Measurements from ENCODE around the gene SLC22A16. TPM values are rescaled to one million over a fixed set of nuclear protein-coding genes. Genes with fewer than 3 reads are reported as not detected.

The SLC22A16 gene
- total and polyA plus RNA-seq, 2 of the 13 experiments (the other 11 are each of a cell fraction or from before 2014, with no cell fraction given), result 0.04 TPM; not detected in 1

GRCh38 chr6:110523451-110524021 is 47.1 kb upstream of the SLC22A16 start:
- Histone ChIP-seq H3K79me2 (ENCODE audit: insufficient read depth, low read length) (no peaks in the 10 kb centered on the region), H3K9me3 (ENCODE audit: low read length) (no peaks in the 10 kb centered on the region), H3K4me1 (ENCODE audit: insufficient read depth, low read length) (peaks cover 43% of the 10 kb centered on the region), H3K27ac (ENCODE audit: extremely low read length, insufficient read depth, low read length) (no peak overlapping the region), H3K27me3 (ENCODE audit: control insufficient read depth in 1 of 2, insufficient read depth in 2 of 2, low read length in 2 of 2) (no peaks in the 10 kb centered on the region), H3K9ac (ENCODE audit: insufficient read depth, low read depth, low read length) (no peak overlapping the region), H3K4me2 (ENCODE audit: low read depth, low read length) (no peak overlapping the region), H2AFZ (ENCODE audit: low read length) (no peak overlapping the region), H3K4me3 (replicated peaks in 1 of 3; ENCODE audit: insufficient read depth in 1 of 3, low read depth in 2 of 3, low read length in 3 of 3) (no peak overlapping the region), H3K36me3 (replicated peaks in 1 of 2; ENCODE audit: control insufficient read depth in 1 of 2, insufficient read depth in 2 of 2, low read length in 2 of 2) (no peaks in the 10 kb centered on the region), H4K20me1 (ENCODE audit: insufficient read depth, low read length) (no peaks in the 10 kb centered on the region)
- intact Hi-C loops (cut with micrococcal nuclease; ENCODE audit: unreplicated experiment), result loop anchor here (10.0 kb wide), 2 partner anchors 71 to 131 kb away; no protein-coding TSS in a partner anchor
- BruUV-seq (replicated peaks), result no TSS peak
- 57% methylated on average over 4 of the region's 4 CpGs for WGBS (ENCODE audit: low lambda C conversion rate)
- POLR2A ChIA-PET, result no interaction called here
- FAIRE-seq, result no peak
- TF ChIP-seq NR2F6 (IDR thresholded peaks at IDR 0.05), result no peak
- no peak for TF ChIP-seq NR2F6 (CRISPR knock-in tag; IDR thresholded peaks at IDR 0.05)
- in situ Hi-C loops (cut with HindIII; ENCODE audit: extremely low pct_ligation_motif_present, low pct_unique_long_range_greater_than_20kb), result loop anchor here (10.0 kb wide), 1 partner anchor 471 kb away; no protein-coding TSS in a partner anchor
- ATAC-seq, result no peak
- CTCF ChIA-PET (ENCODE audit: low intra/inter-chr PET ratio, low total read pairs), result no interaction called here
- no peak for DNase-seq (ENCODE audit: low spot score)

DNA sequence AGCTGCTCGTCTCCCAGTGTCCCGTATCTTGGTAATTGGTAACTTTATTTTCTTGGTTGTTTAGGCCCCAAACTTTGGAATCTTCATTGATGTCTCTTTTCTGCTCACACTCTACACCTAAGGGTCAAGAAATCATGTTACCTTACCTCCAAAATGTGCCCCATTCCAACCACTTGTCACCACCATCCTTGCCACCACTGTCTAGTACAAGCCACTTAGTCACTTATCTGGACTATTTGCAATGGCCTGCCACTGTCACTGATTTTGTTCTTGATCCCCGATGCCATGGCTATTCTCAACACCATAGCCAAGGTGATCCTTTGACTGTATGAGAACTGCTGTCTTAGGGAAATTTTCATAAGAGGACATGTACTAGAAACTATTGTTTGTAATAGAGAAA is 46.0 kb upstream of the SLC22A16 start:
- no peak for TF ChIP-seq GTF2F1 (IDR thresholded peaks at IDR 0.05; ENCODE audit: low read length)
- TF ChIP-seq ZNF460 (CRISPR knock-in tag; IDR thresholded peaks at IDR 0.05; ENCODE audit: borderline replicate concordance), result no peak
- TF ChIP-seq THAP11 (CRISPR knock-in tag; IDR thresholded peaks at IDR 0.05), result no peak
- no peak for TF ChIP-seq SMAD9 (CRISPR knock-in tag; IDR thresholded peaks at IDR 0.05)
- TF ChIP-seq ZMYM3 (CRISPR knock-in tag; IDR thresholded peaks at IDR 0.05), result no peak
- no peak for TF ChIP-seq ZBTB46 (CRISPR knock-in tag; IDR thresholded peaks at IDR 0.05; ENCODE audit: borderline replicate concordance)
- TF ChIP-seq AGO1 (IDR thresholded peaks at IDR 0.05; ENCODE audit: low read depth, low read length, poor library complexity, severe bottlenecking), result no peak
- no peak for TF ChIP-seq CBX2 (IDR thresholded peaks at IDR 0.05; ENCODE audit: low read depth, low read length)
- TF ChIP-seq CBX2 (CRISPR knock-in tag; IDR thresholded peaks at IDR 0.05; ENCODE audit: low read depth), result no peak
- TF ChIP-seq POLR2AphosphoS5 (IDR thresholded peaks at IDR 0.05; ENCODE audit: low read depth, low read length), result no peak
- TF ChIP-seq HOXA7 (CRISPR knock-in tag; IDR thresholded peaks at IDR 0.05), result no peak
- TF ChIP-seq NONO (IDR thresholded peaks at IDR 0.05), result no peak
- no peak for TF ChIP-seq NONO (CRISPR knock-in tag; conservative IDR thresholded peaks at IDR 0.05)
- TF ChIP-seq CC2D1A (CRISPR knock-in tag; IDR thresholded peaks at IDR 0.05), result no peak
- no peak for TF ChIP-seq MYC (CRISPR knock-in tag; IDR thresholded peaks at IDR 0.05; ENCODE audit: borderline replicate concordance)
- TF ChIP-seq TBX3 (IDR thresholded peaks at IDR 0.05; ENCODE audit: borderline replicate concordance), result no peak
- no peaks in the 10 kb centered on the region for H3K27me3 ChIP-seq (ENCODE audit: control insufficient read depth in 1 of 2, insufficient read depth in 2 of 2, low read length in 2 of 2)
- FAIRE-seq (no peak), DNase-seq (ENCODE audit: low spot score) (no peak), ATAC-seq (no peak)
- no peak overlapping the region for H3K27ac ChIP-seq (ENCODE audit: extremely low read length, insufficient read depth, low read length)
- BruUV-seq (replicated peaks), result no TSS peak
- 93% methylated on average over 3 of the region's 3 CpGs for WGBS (ENCODE audit: low lambda C conversion rate)
- in situ Hi-C loops (cut with HindIII; ENCODE audit: extremely low pct_ligation_motif_present, low pct_unique_long_range_greater_than_20kb), result loop anchor here (10.0 kb wide), 1 partner anchor 472 kb away; no protein-coding TSS in a partner anchor
- H3K4me2 ChIP-seq (ENCODE audit: low read depth, low read length), result no peak overlapping the region
- ChIA-PET POLR2A (no interaction called here), CTCF (ENCODE audit: low intra/inter-chr PET ratio, low total read pairs) (no interaction called here)
- H2AFZ ChIP-seq (ENCODE audit: low read length), result no peak overlapping the region
- no peak overlapping the region for H3K4me3 ChIP-seq (replicated peaks in 1 of 3; ENCODE audit: insufficient read depth in 1 of 3, low read depth in 2 of 3, low read length in 3 of 3)
- no peaks in the 10 kb centered on the region for H3K36me3 ChIP-seq (replicated peaks in 1 of 2; ENCODE audit: control insufficient read depth in 1 of 2, insufficient read depth in 2 of 2, low read length in 2 of 2)
- H4K20me1 ChIP-seq (ENCODE audit: insufficient read depth, low read length), result no peaks in the 10 kb centered on the region
- intact Hi-C loops (cut with micrococcal nuclease; ENCODE audit: unreplicated experiment), result loop anchor here (10.0 kb wide), 2 partner anchors 72 to 132 kb away; no protein-coding TSS in a partner anchor
- H3K79me2 ChIP-seq (ENCODE audit: insufficient read depth, low read length), result no peaks in the 10 kb centered on the region
- no peaks in the 10 kb centered on the region for H3K9me3 ChIP-seq (ENCODE audit: low read length)
- peaks cover 44% of the 10 kb centered on the region for H3K4me1 ChIP-seq (ENCODE audit: insufficient read depth, low read length)
- H3K9ac ChIP-seq (ENCODE audit: insufficient read depth, low read depth, low read length), result no peak overlapping the region

Data from HepG2 (cell line).